Nucleus accumbens (tissue), 56 donors: ENCODE measurements around the gene RHCE.
"Not testable (repeated sequence)": the region's sequence is repeated elsewhere in the genome, so short reads cannot be mapped to it uniquely, and the experiment has no call there.

ENCODE experiments used
- DNase-seq, 56 donors: peaks; one replicate each; lab custom pipeline; 2025; lab: John Stamatoyannopoulos, UW

RHCE gene

GRCh38 chr1:25356441-25356840 is 64.2 kb downstream of the RHCE start:
- DNase-seq, result no peak

DNA sequence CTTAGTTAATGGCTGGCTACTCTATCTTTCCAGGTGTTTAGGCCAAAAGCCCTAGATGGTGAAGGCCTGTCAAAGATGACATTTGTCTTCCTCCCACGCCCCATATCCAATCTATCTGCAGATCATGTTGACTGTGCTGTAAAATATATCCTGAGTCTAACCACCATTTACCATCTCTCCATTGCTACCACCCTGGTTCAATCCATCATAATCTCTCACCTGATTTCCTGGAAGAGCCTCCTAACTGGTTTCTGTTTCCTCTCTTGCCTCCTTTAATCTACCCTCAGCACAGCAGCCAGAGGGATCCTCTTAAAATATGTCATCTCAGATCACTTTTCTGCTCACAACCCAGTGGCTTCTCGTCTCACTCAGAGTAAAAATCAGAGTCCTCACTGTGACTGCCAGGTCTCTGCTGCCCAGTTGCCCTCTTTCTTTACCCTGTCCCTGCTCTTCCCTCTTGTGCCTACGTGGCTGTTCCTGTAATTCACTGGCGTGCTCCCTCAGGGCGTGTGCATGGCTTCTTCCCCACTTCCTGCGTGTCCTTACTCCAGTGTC is 64.7 kb downstream of the RHCE start:
- no peak for DNase-seq

- DNase-seq, result no peak
Observed at GRCh38 chr1:25349606-25350005, 71.0 kb downstream of the RHCE start.

- DNase-seq, result no peak
Observed at GRCh38 chr1:25347556-25347955, 73.1 kb downstream of the RHCE start.

DNA sequence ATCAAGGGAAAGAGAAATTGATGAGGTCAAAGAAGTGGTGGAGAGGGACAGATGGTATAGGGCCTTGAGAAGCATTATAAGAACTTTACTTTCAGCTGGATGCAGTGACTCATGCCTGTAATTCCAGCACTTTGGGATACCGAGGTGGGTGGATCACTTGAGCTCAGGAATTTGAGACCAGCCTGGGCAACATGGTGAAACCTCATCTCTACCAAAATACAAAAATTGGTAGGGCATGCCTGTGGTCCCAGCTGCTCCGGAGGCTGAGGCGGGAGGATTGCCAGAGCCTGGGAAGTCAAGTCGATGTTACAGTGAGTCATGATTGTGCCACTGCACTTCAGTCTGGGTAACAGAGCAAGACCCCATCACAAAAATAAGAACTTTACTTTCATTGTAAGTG is 76.8 kb downstream of the RHCE start:
- DNase-seq, result no peak

GRCh38 chr1:25342846-25343245 is 77.8 kb downstream of the RHCE start:
- no peak for DNase-seq

DNA sequence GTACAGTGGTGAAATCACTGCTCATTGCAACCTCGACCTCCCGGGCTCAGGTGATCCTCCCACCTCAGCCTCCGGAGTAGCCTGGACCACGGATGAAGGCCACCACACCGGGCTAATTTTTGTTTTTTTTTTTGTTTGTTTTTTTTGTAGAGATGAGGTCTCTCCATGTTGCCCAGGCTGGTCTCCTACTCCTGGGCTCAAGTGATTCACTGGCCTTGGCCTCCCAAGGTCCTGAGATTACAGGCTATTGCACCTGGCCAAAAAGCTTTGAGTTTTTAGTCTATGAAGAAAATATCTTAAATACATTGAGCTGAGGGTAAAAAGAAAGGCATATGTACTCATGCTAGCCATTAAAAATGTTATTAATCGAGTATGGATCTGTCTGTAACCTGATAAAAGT is 78.9 kb downstream of the RHCE start:
- no peak for DNase-seq

- DNase-seq, result no peak
Observed at GRCh38 chr1:25338986-25339385, 81.6 kb downstream of the RHCE start.

GRCh38 chr1:25338188-25338981 is 82.2 kb downstream of the RHCE start, which contains the start of gene TMEM50A:
Gene TMEM50A (plus strand): TSS chr1:25338334. CDS start chr1:25340487, 2,153 bp downstream.
- DNase-seq, result peak in 54 of 56 donors; percentile 42 to 92 (median 84)

- DNase-seq, result not testable (repeated sequence)
Observed at GRCh38 chr1:25337483-25338187, 83.0 kb downstream of the RHCE start.

DNA sequence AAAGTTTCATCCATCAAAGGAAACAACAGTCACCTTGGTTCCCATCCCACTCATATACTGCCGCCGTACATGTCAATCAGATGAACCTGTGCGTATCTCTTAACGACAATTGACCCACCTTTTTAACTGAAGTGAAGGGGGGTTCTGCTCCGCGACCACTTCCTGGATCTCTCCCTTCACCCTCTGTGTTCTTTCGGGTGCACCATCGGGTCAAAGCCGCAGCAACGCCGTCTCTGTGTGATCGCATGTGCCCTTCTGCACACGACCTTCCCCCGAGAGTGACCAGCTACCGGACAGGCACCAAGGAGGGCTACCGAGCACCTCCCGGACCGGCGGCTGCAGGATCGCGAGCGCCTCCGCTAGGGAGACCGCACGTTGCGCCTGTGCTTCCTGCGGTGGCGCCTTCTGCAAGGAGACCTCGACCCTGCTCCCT is 83.7 kb downstream of the RHCE start:
- DNase-seq, result peak in 1 of 56 donors; percentile 2

- not testable (repeated sequence) for DNase-seq
Observed at GRCh38 chr1:25329950-25330349, 90.7 kb downstream of the RHCE start.

DNA sequence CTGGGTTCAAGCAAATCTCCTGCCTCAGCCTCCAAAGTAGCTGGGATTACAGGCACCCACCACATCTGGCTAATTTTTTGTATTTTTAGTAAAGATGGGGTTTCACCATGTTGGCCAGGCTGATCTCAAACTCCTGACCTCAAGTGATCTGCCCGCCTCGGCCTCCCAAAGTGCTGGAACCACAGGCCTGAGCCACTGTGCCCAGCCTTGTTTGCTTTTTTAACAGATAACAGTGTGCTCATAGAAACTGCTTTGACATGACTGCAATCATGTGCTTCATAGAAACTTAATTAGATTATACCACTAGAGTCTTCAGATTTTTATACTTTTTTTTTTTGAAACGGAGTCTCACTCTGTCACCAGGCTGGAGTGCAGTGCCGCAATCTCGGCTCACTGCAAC is 91.3 kb downstream of the RHCE start:
- DNase-seq, result not testable (repeated sequence)

- not testable (repeated sequence) for DNase-seq
Observed at GRCh38 chr1:25328791-25329185, 91.8 kb downstream of the RHCE start.

GRCh38 chr1:25327864-25328790 is 92.5 kb downstream of the RHCE start:
- DNase-seq, result not testable (repeated sequence)

GRCh38 chr1:25324407-25324806 is 96.2 kb downstream of the RHCE start:
- DNase-seq, result not testable (repeated sequence)

DNA sequence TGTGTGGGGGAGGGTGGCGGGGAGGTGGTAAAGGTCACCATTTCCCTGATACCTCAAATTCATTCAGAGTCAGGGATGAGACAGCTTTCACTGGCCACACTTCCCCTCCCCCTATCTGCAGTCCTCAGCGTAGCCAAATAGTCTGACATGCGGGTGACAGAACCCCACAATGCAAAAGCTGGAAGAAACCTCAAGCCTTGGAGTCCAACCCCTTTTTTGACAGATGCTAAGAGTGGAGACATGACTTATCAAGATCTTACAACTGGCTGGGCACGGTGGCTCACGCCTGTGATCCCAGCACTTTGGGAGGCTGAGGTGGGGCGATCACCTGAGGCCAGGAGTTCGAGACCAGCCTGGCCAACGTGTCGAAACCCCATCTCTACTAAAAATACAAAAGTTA is 98.5 kb downstream of the RHCE start:
- not testable (repeated sequence) for DNase-seq

DNA sequence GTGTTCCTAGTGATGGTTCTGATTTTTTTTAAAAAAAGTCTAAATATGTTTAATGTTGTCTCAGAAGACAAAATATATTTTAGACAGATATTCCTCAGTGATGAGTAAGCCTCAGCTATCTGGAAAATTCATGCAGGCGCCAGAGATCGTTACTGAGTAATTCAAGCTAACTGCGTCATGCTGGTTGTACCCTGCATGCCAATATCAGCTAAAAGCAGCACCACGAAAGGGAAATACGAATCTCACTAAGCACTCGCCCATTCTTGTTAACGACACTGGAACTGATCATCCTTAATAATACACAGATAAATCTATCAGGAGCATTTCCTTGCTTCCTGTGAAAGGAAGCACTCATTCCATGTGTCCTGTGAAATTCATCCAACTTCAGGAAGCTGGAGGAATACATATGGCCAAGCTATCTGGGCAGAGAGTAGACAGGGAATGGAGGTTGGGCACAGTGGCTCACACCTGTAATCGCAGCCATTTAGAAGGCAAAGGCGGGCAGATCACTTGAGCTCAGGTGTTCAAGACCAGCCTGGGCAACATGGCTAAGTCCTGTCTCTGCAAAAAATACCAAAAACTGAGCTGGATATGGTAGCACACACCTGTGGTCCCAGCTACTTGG is 100.2 kb downstream of the RHCE start:
- DNase-seq, result peak in 15 of 56 donors; percentile 0 to 74 (median 24)

- DNase-seq, result not testable (repeated sequence)
Observed at GRCh38 chr1:25312806-25313470, 107.7 kb downstream of the RHCE start.
